HS-27A (cell line): ENCODE results near the gene ZFP69B.
"Not testable (repeated sequence)": the region's sequence is repeated elsewhere in the genome, so short reads cannot be mapped to it uniquely, and the experiment has no call there.

Experiments
- DNase-seq: peaks from one replicate; pipeline ENCODE4 v3.0.0-alpha.2; 2012; ENCODE audit warnings: low read depth, missing footprints

The ZFP69B gene

GRCh38 chr1:40435876-40436275 is 14.4 kb upstream of the ZFP69B start:
- DNase-seq: no peak

GRCh38 chr1:40438391-40439015 is 11.8 kb upstream of the ZFP69B start:
- no peak for DNase-seq

GRCh38 chr1:40439247-40439646 is 11.0 kb upstream of the ZFP69B start:
- DNase-seq: no peak

GRCh38 chr1:40450495-40451237 is 390 bp downstream of the ZFP69B start:
- peak; percentile 22 for DNase-seq

- no peak for DNase-seq
Measured at GRCh38 chr1:40451238-40451585, 936 bp downstream of the ZFP69B start.

- DNase-seq: no peak
Measured at GRCh38 chr1:40454873-40455272, 4.6 kb downstream of the ZFP69B start.

- DNase-seq: no peak
Measured at GRCh38 chr1:40462956-40463590, 12.8 kb downstream of the ZFP69B start.

- DNase-seq: no peak
Measured at GRCh38 chr1:40469327-40469726, 19.1 kb downstream of the ZFP69B start.

GRCh38 chr1:40475268-40475667 is 25.0 kb downstream of the ZFP69B start:
- no peak for DNase-seq

GRCh38 chr1:40476924-40477677 is 26.8 kb downstream of the ZFP69B start, which contains the start of gene ZFP69:
TSS of gene ZFP69 (plus strand) at chr1:40477290. CDS start at chr1:40479362, 2,072 bp downstream.
- DNase-seq: no peak

- no peak for DNase-seq
Measured at GRCh38 chr1:40477678-40478053, 27.4 kb downstream of the ZFP69B start.

GRCh38 chr1:40478276-40478675 is 28.0 kb downstream of the ZFP69B start:
- DNase-seq: no peak

GRCh38 chr1:40479156-40479555 is 28.9 kb downstream of the ZFP69B start:
- DNase-seq: no peak

- DNase-seq: no peak
Measured at GRCh38 chr1:40495315-40495903, 45.1 kb downstream of the ZFP69B start.

GRCh38 chr1:40502651-40503050 is 52.4 kb downstream of the ZFP69B start:
- DNase-seq: not testable (repeated sequence)

GRCh38 chr1:40507973-40508372 is 57.7 kb downstream of the ZFP69B start:
- DNase-seq: no peak

GRCh38 chr1:40508375-40509341 is 58.4 kb downstream of the ZFP69B start, which contains the start of gene EXO5:
TSS of gene EXO5 (plus strand) at chr1:40508767. CDS start at chr1:40514545, 5,778 bp downstream.
- no peak for DNase-seq
